ENCODE data around the gene MYO16.

MYO16 gene

DNA sequence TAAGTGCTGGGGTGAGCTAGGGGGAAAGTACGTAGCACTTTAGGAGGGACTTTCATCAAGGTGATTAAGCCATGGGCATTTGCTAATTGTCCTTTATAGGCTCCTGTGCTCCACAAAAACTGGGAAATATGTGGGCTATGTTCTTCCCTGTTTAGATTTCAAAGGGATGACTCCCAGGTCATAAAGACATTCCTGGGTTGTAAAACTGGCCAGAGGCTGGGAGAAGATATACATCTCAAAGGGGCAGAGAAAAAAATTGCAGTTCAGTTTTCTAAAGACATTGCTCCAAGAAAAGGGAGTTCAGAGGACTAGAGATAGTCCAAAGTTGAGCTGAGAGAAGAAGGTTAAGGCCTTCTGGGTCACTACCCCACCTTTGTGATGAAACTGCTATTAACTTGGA lies 204.8 kb downstream of the MYO16 start:
- H3K27ac ChIP-seq, result no peak overlapping the region
- TF ChIP-seq ZFX (IDR thresholded peaks at IDR 0.05), result no peak
- TF ChIP-seq, protein P1, sequence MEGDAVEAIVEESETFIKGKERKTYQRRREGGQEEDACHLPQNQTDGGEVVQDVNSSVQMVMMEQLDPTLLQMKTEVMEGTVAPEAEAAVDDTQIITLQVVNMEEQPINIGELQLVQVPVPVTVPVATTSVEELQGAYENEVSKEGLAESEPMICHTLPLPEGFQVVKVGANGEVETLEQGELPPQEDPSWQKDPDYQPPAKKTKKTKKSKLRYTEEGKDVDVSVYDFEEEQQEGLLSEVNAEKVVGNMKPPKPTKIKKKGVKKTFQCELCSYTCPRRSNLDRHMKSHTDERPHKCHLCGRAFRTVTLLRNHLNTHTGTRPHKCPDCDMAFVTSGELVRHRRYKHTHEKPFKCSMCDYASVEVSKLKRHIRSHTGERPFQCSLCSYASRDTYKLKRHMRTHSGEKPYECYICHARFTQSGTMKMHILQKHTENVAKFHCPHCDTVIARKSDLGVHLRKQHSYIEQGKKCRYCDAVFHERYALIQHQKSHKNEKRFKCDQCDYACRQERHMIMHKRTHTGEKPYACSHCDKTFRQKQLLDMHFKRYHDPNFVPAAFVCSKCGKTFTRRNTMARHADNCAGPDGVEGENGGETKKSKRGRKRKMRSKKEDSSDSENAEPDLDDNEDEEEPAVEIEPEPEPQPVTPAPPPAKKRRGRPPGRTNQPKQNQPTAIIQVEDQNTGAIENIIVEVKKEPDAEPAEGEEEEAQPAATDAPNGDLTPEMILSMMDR (conservative IDR thresholded peaks at IDR 0.05), result no peak

DNA sequence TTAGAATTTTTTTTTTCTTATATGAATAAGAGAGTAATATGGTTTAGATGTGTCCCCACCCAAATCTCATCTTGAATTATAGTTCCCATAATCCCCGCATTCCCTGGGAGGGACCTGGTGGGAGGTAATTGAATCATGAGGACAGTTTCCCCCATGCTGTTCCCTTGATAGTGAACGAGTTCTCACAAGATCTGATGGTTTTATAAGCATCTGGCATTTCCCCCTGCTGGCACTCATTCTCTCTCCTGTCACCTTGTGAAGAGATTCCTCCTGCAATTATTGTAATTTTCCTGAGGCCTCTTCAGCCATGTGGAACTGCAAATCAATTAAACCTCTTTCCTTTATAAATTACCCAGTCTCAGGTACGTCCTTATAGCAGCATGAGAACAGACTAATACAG lies 205.7 kb downstream of the MYO16 start:
- TF ChIP-seq, protein P1 (conservative IDR thresholded peaks at IDR 0.05), result no peak
- no peak for TF ChIP-seq ZFX (IDR thresholded peaks at IDR 0.05)
- no peak overlapping the region for H3K27ac ChIP-seq

DNA sequence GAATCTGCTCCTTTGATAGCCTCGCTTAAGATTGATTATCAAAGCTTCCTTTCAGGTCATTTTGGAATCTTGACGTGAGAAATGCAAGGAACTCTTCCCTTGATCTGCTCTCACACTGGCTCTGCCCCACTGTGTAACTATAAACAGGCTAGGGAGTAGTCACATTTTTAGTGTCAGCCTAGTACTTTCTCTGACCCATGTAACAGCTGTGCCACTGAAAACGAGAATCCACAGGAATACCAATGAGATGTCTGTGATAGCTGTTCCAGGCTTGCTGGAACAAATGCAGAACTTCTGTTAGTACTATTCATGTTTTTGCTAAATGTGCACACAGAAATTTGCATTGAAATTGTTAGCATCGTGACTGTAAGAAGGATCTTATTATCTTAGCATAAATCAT lies 221.3 kb downstream of the MYO16 start:
- H3K27ac ChIP-seq, result no peak overlapping the region
- TF ChIP-seq, protein P1 (conservative IDR thresholded peaks at IDR 0.05), result no peak
- no peak for TF ChIP-seq ZFX (IDR thresholded peaks at IDR 0.05)

DNA sequence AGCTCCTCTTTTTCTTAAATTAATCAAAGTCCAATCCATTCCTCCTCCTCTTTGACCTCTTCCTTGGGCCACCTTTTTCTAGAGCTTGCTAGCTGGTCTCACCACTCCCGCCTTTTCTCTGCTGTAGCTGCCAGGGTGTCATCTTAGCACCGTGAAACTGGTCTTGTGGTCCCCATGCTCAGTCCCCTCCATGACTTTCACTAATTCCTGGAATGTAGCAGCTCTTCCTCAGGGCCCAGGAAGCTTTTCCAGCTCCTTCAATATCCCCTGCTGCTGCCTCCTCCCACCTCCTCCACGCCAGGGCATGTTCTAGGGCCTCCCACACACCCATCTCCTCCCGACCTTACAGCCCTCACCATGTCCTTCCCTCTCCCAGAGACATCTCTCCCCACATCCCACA lies 222.2 kb downstream of the MYO16 start:
- no peak overlapping the region for H3K27ac ChIP-seq
- TF ChIP-seq, protein P1 (conservative IDR thresholded peaks at IDR 0.05), result no peak
- no peak for TF ChIP-seq ZFX (IDR thresholded peaks at IDR 0.05)

DNA sequence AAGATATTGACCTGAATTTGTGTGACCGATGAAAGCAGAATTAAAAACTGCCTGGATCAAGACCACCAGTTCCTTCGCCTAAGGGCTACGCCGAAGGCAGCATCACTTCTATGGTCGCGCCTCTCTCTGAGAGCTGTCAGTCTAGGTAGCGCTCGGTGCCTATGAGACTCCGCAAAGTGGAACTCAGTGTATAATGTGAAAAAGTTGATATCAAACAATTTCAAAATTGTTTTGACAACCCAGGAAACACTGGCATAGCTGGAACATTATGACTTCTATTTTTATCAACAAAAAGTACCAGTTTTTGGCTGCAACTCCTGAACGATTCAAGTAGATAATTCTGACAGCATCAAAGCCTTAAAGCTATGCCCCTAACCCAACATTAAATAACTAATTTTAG lies 223.6 kb downstream of the MYO16 start:
- TF ChIP-seq ZFX (IDR thresholded peaks at IDR 0.05), result no peak
- TF ChIP-seq, protein P1 (conservative IDR thresholded peaks at IDR 0.05), result no peak
- no peak overlapping the region for H3K27ac ChIP-seq

DNA sequence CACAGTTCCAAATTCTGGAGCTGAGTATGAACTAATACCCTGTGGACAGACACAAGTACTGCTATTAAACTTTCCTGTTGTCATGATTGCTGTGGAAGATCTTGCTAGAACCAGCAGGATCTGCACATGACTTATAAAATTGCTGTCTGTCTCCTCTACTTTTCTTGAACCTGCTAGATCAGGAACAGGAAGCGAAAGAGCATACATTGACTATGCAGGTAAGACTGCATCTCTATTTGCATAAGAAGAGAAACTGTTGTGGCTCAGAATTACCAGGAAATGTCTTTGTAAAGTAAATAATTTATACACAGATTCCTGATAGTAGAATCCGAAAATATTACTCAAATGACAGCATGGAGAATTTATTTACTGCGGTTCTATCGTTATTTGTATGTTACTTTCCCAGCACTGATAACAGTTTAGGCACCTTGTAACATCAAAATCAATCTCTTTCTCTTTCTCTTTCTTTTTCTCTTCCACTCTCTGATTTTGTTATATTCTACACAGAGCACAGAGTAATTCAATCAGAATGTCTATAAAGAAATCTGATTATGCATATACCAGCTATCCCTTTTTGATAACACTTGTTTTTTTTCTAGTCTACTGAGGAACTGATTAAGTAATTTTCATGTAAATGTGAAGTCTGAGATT lies 226.5 kb downstream of the MYO16 start:
- no peak for TF ChIP-seq ZFX (IDR thresholded peaks at IDR 0.05)
- TF ChIP-seq, protein P1 (conservative IDR thresholded peaks at IDR 0.05), result no peak
- H3K27ac ChIP-seq, result no peak overlapping the region

DNA sequence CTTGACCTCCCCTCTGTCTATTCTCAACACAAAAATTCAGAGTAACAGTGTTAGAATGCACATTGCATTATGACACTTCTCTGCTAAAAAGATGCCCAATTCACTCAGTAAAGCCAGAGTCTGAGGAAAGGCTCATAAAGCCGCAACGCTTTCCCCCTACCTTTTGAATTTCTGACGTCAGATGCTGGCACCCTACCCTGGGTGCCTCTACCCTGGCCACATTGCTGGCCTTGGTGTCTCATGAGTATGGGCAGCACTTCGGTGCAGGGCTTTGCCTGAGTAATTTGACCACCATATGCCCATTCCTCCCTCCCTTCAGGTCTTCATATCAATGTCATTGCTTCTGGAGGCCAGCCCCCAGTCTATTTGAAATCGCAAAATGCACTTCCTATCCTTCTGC lies 229.3 kb downstream of the MYO16 start:
- TF ChIP-seq, protein P1 (conservative IDR thresholded peaks at IDR 0.05), result no peak
- TF ChIP-seq ZFX (IDR thresholded peaks at IDR 0.05), result no peak
- no peak overlapping the region for H3K27ac ChIP-seq

All from C4-2B (cell line).